ENCODE measurements around the gene FCN3. TPM values are rescaled to one million over a fixed set of nuclear protein-coding genes. Genes with fewer than 3 reads are reported as not detected.
"Not testable (repeated sequence)": the region's sequence is repeated elsewhere in the genome, so short reads cannot be mapped to it uniquely, and the experiment has no call there.

The FCN3 gene
- total RNA-seq, 2 donors from 2014 or later, result 0.26 TPM; not detected in 1

GRCh38 chr1:27409669-27410068, 35.0 kb upstream of the FCN3 start:
- no peak overlapping the region for H3K27ac Mint-ChIP-seq
- no peak overlapping the region for H3K9ac ChIP-seq (ENCODE audit: extremely low read depth, low read length, poor library complexity, severe bottlenecking)
- DNase-seq, result no peak
- H3K27ac ChIP-seq (ENCODE audit: low read depth, low read length), result no peak overlapping the region
- H3K4me3 Mint-ChIP-seq, result no peak overlapping the region
- no peaks in the 10 kb centered on the region for H3K9me3 Mint-ChIP-seq
- TF ChIP-seq, protein P1, sequence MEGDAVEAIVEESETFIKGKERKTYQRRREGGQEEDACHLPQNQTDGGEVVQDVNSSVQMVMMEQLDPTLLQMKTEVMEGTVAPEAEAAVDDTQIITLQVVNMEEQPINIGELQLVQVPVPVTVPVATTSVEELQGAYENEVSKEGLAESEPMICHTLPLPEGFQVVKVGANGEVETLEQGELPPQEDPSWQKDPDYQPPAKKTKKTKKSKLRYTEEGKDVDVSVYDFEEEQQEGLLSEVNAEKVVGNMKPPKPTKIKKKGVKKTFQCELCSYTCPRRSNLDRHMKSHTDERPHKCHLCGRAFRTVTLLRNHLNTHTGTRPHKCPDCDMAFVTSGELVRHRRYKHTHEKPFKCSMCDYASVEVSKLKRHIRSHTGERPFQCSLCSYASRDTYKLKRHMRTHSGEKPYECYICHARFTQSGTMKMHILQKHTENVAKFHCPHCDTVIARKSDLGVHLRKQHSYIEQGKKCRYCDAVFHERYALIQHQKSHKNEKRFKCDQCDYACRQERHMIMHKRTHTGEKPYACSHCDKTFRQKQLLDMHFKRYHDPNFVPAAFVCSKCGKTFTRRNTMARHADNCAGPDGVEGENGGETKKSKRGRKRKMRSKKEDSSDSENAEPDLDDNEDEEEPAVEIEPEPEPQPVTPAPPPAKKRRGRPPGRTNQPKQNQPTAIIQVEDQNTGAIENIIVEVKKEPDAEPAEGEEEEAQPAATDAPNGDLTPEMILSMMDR (conservative IDR thresholded peaks at IDR 0.05), result no peak
- WGBS, 2 experiments (ENCODE audit: insufficient coverage in 1 of 2, insufficient read length in 1 of 2), result 96 to 100% methylated on average over 2 to 11 of the region's 11 CpGs
- H3K27me3 ChIP-seq (ENCODE audit: control insufficient read depth, insufficient read depth, low read length, poor library complexity, severe bottlenecking), result no peaks in the 10 kb centered on the region
- H3K4me1 ChIP-seq (ENCODE audit: control insufficient read depth, insufficient read depth, low read length), result peaks cover 10% of the 10 kb centered on the region
- no peaks in the 10 kb centered on the region for H3K27me3 Mint-ChIP-seq (ENCODE audit: insufficient read depth)
- peaks cover 18% of the 10 kb centered on the region for H3K4me1 Mint-ChIP-seq
- H3K36me3 ChIP-seq (ENCODE audit: control insufficient read depth, insufficient read depth, low read length), result peaks cover 69% of the 10 kb centered on the region
- H3K36me3 Mint-ChIP-seq (ENCODE audit: low read depth), result peaks cover 66% of the 10 kb centered on the region
- H3K9me3 ChIP-seq (ENCODE audit: control insufficient read depth, low read length), result no peaks in the 10 kb centered on the region
- H3K4me3 ChIP-seq (ENCODE audit: low read length), result no peak overlapping the region

DNA sequence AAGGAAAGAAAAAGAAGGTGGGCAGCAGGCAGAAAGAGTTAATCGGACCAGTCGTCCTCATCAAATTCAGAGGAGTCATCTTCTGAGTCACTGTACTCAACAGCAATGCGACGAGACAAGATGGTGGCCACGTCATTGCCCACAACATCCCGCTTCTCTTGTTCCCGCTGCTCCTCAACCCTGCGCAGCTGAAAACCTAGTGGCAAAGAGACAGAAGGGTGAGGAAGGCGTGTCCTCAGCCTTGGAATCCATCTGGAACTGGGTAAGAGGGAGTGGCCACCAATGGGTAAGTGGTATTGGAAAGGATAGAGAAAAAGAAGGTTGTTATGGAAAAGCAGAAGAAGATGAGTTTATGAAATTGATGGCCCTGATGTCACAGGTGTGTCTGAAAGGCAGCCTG, 33.5 kb upstream of the FCN3 start:
- Histone ChIP-seq H3K36me3 (ENCODE audit: control insufficient read depth, insufficient read depth, low read length) (peaks cover 54% of the 10 kb centered on the region), H3K27ac (ENCODE audit: low read depth, low read length) (no peak overlapping the region)

DNA sequence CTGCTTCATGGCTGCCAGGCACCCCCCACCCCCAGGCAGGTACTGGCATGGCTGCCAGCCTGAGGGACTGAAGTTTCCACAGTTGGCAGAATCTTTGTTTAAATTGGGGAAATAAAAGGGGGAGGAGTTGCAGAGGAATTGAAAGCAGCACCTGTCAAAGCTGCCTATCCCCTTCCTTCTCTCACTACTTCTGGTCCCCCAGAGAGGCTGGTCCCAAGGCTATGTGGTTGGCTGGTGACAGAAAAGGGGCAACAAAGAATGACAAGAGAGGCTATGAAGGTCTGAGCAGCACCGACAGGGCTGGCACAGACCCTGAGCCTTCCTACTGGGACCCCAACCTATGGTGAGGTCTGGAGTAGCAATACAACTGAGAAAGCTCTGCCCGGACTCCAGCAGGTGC, 32.2 kb upstream of the FCN3 start:
- H3K27me3 ChIP-seq (ENCODE audit: control insufficient read depth, insufficient read depth, low read length, poor library complexity, severe bottlenecking); H3K9ac ChIP-seq (ENCODE audit: extremely low read depth, low read length, poor library complexity, severe bottlenecking); H3K9me3 Mint-ChIP-seq; H3K9me3 ChIP-seq (ENCODE audit: control insufficient read depth, low read length); DNase-seq; H3K4me3 ChIP-seq (ENCODE audit: low read length); H3K4me3 Mint-ChIP-seq; H3K27me3 Mint-ChIP-seq (ENCODE audit: insufficient read depth): not testable (repeated sequence)
- Histone ChIP-seq H3K27ac (ENCODE audit: low read depth, low read length) (peak overlapping the region; percentile 77), H3K4me1 (ENCODE audit: control insufficient read depth, insufficient read depth, low read length) (peaks cover 12% of the 10 kb centered on the region), H3K36me3 (ENCODE audit: control insufficient read depth, insufficient read depth, low read length) (peaks cover 41% of the 10 kb centered on the region)
- peak overlapping the region; percentile 55 for H3K27ac Mint-ChIP-seq
- WGBS, 2 experiments (ENCODE audit: insufficient coverage in 1 of 2, insufficient read length in 1 of 2), result 93 to 100% methylated on average over 1 to 2 of the region's 2 CpGs
- H3K36me3 Mint-ChIP-seq (ENCODE audit: low read depth), result peaks cover 37% of the 10 kb centered on the region
- peaks cover 37% of the 10 kb centered on the region for H3K4me1 Mint-ChIP-seq

More for the DNA sequence above, 33.5 kb upstream of the FCN3 start:
- Histone ChIP-seq H3K9me3 (ENCODE audit: control insufficient read depth, low read length) (no peaks in the 10 kb centered on the region), H3K4me3 (ENCODE audit: low read length) (no peak overlapping the region), H3K9ac (ENCODE audit: extremely low read depth, low read length, poor library complexity, severe bottlenecking) (no peak overlapping the region), H3K27me3 (ENCODE audit: control insufficient read depth, insufficient read depth, low read length, poor library complexity, severe bottlenecking) (no peaks in the 10 kb centered on the region), H3K4me1 (ENCODE audit: control insufficient read depth, insufficient read depth, low read length) (peaks cover 12% of the 10 kb centered on the region)
- no peak overlapping the region for H3K4me3 Mint-ChIP-seq
- DNase-seq, result no peak
- WGBS, 2 experiments (ENCODE audit: insufficient coverage in 1 of 2, insufficient read length in 1 of 2), result 95 to 98% methylated on average over 9 of the region's 9 CpGs
- TF ChIP-seq, protein P1 (conservative IDR thresholded peaks at IDR 0.05), result no peak
- peaks cover 30% of the 10 kb centered on the region for H3K4me1 Mint-ChIP-seq
- no peaks in the 10 kb centered on the region for H3K27me3 Mint-ChIP-seq (ENCODE audit: insufficient read depth)
- no peaks in the 10 kb centered on the region for H3K9me3 Mint-ChIP-seq
- H3K27ac Mint-ChIP-seq, result peak overlapping the region; percentile 39
- peaks cover 51% of the 10 kb centered on the region for H3K36me3 Mint-ChIP-seq (ENCODE audit: low read depth)

GRCh38 chr1:27406362-27406680, 31.7 kb upstream of the FCN3 start:
- WGBS, 2 experiments (ENCODE audit: insufficient coverage in 1 of 2, insufficient read length in 1 of 2), result 69 to 83% methylated on average over 2 to 4 of the region's 4 CpGs
- Histone ChIP-seq H3K27me3 (ENCODE audit: control insufficient read depth, insufficient read depth, low read length, poor library complexity, severe bottlenecking) (no peaks in the 10 kb centered on the region), H3K27ac (ENCODE audit: low read depth, low read length) (peak overlapping the region; percentile 77), H3K9me3 (ENCODE audit: control insufficient read depth, low read length) (no peaks in the 10 kb centered on the region), H3K4me1 (ENCODE audit: control insufficient read depth, insufficient read depth, low read length) (peaks cover 12% of the 10 kb centered on the region), H3K9ac (ENCODE audit: extremely low read depth, low read length, poor library complexity, severe bottlenecking) (no peak overlapping the region), H3K36me3 (ENCODE audit: control insufficient read depth, insufficient read depth, low read length) (peaks cover 39% of the 10 kb centered on the region), H3K4me3 (ENCODE audit: low read length) (no peak overlapping the region)
- no peak for DNase-seq
- Mint-ChIP-seq H3K4me1 (peaks cover 37% of the 10 kb centered on the region), H3K27me3 (ENCODE audit: insufficient read depth) (no peaks in the 10 kb centered on the region), H3K36me3 (ENCODE audit: low read depth) (peaks cover 36% of the 10 kb centered on the region), H3K27ac (peak overlapping the region; percentile 93), H3K9me3 (no peaks in the 10 kb centered on the region), H3K4me3 (no peak overlapping the region)
- TF ChIP-seq, protein P1 (conservative IDR thresholded peaks at IDR 0.05), result no peak

Data from endodermal cell (in vitro differentiated cells).